ENCODE data around the gene WDFY1.

WDFY1 gene

GRCh38 chr2:223971731-223972130 lies 26.6 kb upstream of the WDFY1 start:
- Histone ChIP-seq H3K27ac (no peak overlapping the region), H3K9me3 (ENCODE audit: control insufficient read depth, low read length) (no peaks in the 10 kb centered on the region), H3K4me1 (no peaks in the 10 kb centered on the region), H3K4me2 (ENCODE audit: low read length) (no peak overlapping the region), H3K27me3 (ENCODE audit: control insufficient read depth, insufficient read depth, low read length) (no peaks in the 10 kb centered on the region), H2AFZ (no peak overlapping the region), H3K9ac (no peak overlapping the region), H3K79me2 (no peaks in the 10 kb centered on the region), H3K4me3 (ENCODE audit: low read depth, low read length) (no peak overlapping the region), H3K36me3 (ENCODE audit: control insufficient read depth, insufficient read depth, low read length) (no peaks in the 10 kb centered on the region)
- no peak for TF ChIP-seq CTCF (IDR thresholded peaks at IDR 0.05)

DNA sequence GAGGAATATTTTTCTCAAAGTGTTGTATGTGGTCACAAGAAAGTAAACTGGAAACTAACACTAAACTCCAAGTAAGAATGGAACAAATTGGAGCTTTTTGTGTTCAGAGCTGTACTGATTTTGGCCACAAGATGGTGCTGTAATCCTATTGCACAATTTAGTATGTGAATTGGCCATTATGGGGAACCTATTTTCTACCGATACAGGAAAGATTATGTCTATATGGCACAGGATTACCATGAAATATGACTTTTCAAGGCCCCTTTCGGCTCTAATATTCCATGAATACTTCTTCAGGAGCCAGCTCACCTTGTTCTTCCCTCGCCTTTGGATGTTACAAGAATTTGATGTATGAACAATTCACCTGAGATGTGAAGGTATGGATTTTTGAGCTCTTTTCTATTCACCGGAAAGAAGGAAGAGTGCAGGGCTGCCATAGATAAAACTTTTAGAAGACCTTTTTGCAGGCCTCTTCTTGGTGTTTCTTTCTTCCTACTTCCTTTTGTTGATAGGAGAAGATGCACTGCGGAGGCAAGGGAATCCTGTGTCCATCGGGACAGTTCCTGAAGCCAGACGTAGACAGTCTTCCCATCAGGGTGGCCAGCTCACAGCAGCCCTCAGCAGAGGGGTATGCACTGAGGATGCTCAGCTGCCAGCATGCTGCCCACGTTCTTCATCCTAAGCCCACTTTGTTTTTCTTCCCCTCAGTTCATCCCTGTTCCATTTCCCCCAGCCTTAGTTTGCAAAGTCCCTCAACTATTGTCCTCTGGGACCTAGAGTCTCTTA lies 25.4 kb upstream of the WDFY1 start:
- no peaks in the 10 kb centered on the region for H3K9me3 ChIP-seq (ENCODE audit: control insufficient read depth, low read length)
- TF ChIP-seq CTCF (IDR thresholded peaks at IDR 0.05): peak; percentile 97
- H3K9ac ChIP-seq: no peak overlapping the region
- no peak overlapping the region for H3K4me3 ChIP-seq (ENCODE audit: low read depth, low read length)
- H3K79me2 ChIP-seq: no peaks in the 10 kb centered on the region
- H3K4me1 ChIP-seq: no peaks in the 10 kb centered on the region
- H3K27ac ChIP-seq: no peak overlapping the region
- no peak overlapping the region for H3K4me2 ChIP-seq (ENCODE audit: low read length)
- peak overlapping the region; percentile 63 for H2AFZ ChIP-seq
- no peaks in the 10 kb centered on the region for H3K36me3 ChIP-seq (ENCODE audit: control insufficient read depth, insufficient read depth, low read length)
- H3K27me3 ChIP-seq (ENCODE audit: control insufficient read depth, insufficient read depth, low read length): no peaks in the 10 kb centered on the region

DNA sequence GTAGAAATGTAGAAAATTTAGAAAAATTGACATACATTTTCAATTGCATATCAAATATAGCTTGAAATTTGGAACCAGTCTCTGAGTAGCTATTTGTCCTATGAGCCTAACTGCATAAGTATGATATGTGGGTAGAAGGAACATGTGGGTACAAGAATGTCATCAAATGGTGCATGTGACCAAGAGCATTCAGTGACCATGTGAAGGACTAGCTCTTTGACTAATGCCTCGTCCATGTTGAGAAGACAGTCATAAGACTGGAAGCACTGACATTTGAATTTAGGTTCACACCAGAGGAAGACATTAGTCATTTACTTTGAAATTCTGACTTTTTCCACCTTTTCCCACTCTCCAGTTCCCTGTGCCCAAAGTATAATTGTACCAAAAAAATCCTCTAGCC lies 24.7 kb upstream of the WDFY1 start:
- H3K9me3 ChIP-seq (ENCODE audit: control insufficient read depth, low read length): no peaks in the 10 kb centered on the region
- no peak overlapping the region for H3K4me3 ChIP-seq (ENCODE audit: low read depth, low read length)
- H2AFZ ChIP-seq: no peak overlapping the region
- no peaks in the 10 kb centered on the region for H3K36me3 ChIP-seq (ENCODE audit: control insufficient read depth, insufficient read depth, low read length)
- H3K4me2 ChIP-seq (ENCODE audit: low read length): no peak overlapping the region
- H3K9ac ChIP-seq: no peak overlapping the region
- H3K27ac ChIP-seq: no peak overlapping the region
- H3K27me3 ChIP-seq (ENCODE audit: control insufficient read depth, insufficient read depth, low read length): no peaks in the 10 kb centered on the region
- no peak for TF ChIP-seq CTCF (IDR thresholded peaks at IDR 0.05)
- no peaks in the 10 kb centered on the region for H3K4me1 ChIP-seq
- no peaks in the 10 kb centered on the region for H3K79me2 ChIP-seq

DNA sequence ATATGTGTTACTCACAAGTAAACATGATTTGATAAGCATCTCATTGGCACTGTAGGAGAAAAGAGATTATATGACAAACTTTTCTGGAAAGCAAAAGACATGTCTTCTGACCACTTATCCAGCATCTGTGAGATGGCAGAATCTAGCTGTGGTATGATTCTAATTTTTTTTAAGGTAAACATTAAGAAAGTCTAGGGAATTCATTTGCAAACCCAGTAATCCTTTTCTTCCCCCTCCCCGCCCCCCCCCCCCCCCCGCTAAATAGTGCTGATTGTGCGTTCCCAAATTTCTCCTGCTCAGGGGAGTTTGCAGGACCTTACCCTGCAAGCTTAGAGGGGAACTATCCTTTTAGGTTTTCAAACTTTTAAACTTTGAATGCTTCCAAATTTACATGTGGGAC lies 24.2 kb upstream of the WDFY1 start:
- TF ChIP-seq CTCF (IDR thresholded peaks at IDR 0.05): no peak
- Histone ChIP-seq H3K27me3 (ENCODE audit: control insufficient read depth, insufficient read depth, low read length) (no peaks in the 10 kb centered on the region), H3K9me3 (ENCODE audit: control insufficient read depth, low read length) (no peaks in the 10 kb centered on the region), H3K9ac (no peak overlapping the region), H3K4me3 (ENCODE audit: low read depth, low read length) (no peak overlapping the region), H2AFZ (no peak overlapping the region), H3K4me1 (no peaks in the 10 kb centered on the region), H3K36me3 (ENCODE audit: control insufficient read depth, insufficient read depth, low read length) (no peaks in the 10 kb centered on the region), H3K79me2 (no peaks in the 10 kb centered on the region), H3K27ac (no peak overlapping the region), H3K4me2 (ENCODE audit: low read length) (no peak overlapping the region)

DNA sequence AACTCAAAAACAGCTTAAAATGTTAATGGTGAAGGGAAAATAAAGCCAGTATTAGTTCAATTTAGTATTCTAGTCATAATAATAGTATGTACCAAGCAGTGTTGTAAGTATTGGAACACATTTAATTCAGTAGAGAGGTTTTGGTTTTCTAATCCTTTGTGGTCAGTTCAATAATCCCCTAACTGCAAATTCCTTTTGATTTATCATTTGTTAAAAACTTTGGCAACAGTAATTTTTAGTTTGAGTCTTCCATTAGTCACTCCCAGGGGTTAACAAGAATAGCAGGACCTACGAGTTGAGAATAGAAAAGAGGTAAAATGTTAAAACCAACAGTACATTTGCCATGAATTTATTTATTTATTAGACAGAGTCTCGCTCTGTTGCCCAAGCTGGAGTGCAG lies 22.8 kb upstream of the WDFY1 start:
- H2AFZ ChIP-seq: no peak overlapping the region
- no peaks in the 10 kb centered on the region for H3K4me1 ChIP-seq
- no peak overlapping the region for H3K4me3 ChIP-seq (ENCODE audit: low read depth, low read length)
- H3K79me2 ChIP-seq: no peaks in the 10 kb centered on the region
- TF ChIP-seq CTCF (IDR thresholded peaks at IDR 0.05): no peak
- H3K36me3 ChIP-seq (ENCODE audit: control insufficient read depth, insufficient read depth, low read length): no peaks in the 10 kb centered on the region
- H3K27me3 ChIP-seq (ENCODE audit: control insufficient read depth, insufficient read depth, low read length): no peaks in the 10 kb centered on the region
- H3K9me3 ChIP-seq (ENCODE audit: control insufficient read depth, low read length): no peaks in the 10 kb centered on the region
- H3K9ac ChIP-seq: no peak overlapping the region
- no peak overlapping the region for H3K27ac ChIP-seq
- no peak overlapping the region for H3K4me2 ChIP-seq (ENCODE audit: low read length)

Data from parathyroid adenoma (tissue), 2 donors.